Measurements from ENCODE around the gene TCAP.
A peak's percentile ranks its signal among the peaks of the same experiment; 100 is the strongest.

The TCAP gene

DNA sequence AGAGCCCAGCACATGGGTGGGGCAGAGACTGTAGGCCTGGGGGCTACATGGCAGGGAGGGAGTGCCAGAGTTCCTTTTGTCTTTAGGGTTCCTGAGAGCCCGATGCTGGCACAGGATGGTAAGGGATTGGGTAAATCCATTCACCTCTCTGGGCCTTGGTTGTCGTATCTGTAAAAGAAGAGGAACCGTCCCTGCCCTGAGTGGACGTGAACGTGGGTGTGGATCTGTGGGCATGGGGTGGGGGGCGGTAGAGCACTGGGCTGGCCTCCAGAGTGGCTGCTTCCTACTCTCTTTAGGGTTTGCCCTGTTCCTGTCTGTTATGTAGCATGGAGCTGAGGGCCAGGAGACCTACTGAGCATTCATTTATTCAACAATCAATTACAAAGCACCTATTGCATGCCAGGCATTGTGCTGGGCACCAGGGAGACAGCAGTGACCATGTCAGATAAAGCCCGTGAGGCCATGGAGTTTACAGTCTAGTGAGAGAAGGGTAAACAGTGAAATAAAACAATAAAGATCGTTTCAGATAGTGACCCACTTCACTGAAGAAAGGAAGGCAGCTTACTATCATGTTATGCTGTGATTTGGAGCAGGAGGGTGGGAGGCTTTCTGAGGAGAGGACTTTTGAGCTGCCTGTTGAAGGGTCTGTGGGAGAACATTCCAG is 13.1 kb upstream of the TCAP start:
- no peak for DNase-seq

DNA sequence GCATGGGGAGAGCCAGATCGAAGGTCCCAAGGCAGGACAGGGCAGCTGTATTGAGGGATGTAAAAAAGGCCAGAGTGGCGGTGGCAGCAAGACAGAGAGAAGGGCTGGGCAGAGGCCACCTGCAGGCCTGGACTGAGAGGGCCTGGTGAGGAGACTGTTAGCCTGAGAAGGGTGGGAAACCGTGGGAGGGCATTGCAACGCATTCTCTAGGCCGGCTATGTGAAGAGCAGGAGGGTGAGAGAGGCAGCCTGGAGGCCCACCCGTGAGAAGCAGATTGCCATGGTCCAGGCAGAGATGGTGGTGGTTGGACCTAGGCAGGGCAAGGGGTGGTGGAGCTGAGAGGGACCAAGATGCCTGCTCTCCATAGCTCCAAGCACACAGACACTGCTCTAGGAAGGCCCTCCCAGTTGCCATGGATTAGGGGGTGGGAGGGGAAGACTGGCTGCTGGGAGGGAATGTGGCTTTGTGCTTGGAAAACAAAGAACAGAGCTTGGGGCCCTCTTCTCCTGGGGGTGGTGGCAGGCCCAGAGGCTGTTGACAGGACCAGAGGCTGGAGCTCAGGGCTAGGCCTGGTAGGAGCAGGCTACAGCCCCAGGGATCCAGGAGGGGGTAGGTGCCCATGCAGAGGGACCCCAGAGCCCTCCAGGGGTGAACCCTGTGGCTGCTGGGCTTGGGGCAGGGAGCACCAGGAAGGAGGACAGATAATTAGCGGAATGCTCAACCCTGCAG is 12.4 kb upstream of the TCAP start:
- DNase-seq: no peak

DNA sequence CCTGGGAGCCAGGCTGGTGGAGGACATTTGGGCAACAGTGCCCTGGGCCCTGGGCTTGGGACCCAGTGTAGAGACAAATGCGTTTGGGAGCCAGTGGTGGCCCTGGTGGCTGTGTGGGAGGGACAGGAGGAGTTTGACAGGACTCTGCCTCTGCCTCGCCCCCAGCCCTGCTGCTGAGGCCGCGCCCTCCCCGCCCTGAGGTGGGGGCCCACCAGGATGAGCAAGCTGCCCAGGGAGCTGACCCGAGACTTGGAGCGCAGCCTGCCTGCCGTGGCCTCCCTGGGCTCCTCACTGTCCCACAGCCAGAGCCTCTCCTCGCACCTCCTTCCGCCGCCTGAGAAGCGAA is 11.9 kb upstream of the TCAP start:
- DNase-seq: no peak

DNA sequence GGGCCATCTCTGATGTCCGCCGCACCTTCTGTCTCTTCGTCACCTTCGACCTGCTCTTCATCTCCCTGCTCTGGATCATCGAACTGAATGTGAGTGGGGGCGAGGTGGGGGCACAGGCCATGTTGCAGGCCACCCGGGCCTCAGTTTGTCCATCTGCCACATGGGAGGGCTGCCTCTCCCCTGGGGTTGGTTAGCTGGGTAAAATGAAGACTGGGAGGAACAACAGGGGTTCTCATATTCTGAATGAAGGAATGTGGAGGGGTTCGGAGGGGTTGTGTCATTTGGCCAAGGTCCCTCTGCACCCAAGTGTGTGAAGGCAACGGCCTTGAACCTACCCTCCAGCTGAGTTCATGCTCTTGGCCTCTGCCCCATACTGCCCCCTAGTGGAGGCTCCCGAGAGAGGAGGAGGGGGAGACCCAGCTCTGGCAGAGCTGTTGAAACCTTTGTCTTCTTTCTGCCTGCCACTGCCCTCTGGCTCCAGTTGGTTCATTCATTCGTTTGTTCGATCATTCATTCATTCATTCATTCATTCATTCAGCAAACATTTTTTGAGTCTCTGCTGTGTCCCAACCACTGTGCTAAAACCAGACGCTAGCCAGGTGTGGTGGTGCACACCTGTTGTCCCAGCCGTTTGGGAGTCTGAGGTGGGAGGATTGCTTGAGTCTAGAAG is 11.4 kb upstream of the TCAP start:
- DNase-seq: peak; percentile 88

DNA sequence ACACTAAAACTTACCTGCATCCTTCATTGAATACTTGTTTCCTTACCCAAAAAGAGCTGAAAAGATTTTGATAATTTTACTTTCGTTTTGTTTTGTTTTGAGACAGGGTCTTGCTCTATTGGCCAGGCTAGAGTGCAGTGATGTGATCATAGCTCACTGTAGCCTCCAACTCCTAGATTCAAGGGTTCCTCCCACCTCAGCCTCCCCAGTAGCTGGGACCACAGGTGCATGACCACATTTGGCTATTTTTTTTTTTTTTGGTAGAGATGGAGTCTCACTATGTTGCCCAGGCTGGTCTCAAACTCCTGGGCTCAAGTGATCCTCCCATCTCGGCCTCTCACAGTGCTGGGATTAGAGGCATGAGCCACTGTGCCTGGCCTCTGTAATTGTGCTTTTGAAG is 10.0 kb upstream of the TCAP start:
- DNase-seq: no peak

DNA sequence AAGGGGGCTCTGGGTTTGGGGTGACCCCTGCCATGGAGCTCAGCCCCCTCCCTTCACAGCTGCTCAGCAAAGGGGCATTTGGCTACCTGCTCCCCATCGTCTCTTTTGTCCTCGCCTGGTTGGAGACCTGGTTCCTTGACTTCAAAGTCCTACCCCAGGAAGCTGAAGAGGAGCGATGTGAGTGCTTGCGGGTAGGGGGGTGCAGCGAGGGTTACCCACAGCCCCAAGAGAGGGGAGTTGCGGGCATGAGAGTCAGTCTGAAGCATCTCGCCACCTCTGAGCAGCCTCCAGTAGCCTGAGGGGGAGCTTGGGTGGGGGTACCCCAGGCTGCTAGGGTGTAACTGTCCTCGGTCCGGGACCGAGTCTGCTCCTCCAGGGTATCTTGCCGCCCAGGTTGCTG is 6.8 kb upstream of the TCAP start:
- no peak for DNase-seq

DNA sequence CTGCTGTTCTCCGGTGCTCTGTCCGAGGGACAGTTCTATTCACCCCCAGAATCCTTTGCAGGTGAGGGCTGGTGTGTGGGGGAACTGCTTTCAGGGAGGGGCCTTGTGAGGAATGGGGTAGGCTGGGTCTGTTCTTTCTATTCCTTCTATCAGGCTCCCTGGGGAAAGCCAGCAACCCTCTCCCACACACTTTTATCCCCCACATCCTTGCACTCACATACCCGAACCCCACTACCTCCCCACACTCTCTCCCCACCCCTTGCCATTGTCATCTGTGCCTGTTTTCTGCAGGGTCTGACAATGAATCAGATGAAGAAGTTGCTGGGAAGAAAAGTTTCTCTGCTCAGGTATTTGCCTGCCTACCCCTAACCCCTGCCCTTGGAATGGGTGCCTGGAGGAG is 6.4 kb upstream of the TCAP start:
- DNase-seq: no peak

DNA sequence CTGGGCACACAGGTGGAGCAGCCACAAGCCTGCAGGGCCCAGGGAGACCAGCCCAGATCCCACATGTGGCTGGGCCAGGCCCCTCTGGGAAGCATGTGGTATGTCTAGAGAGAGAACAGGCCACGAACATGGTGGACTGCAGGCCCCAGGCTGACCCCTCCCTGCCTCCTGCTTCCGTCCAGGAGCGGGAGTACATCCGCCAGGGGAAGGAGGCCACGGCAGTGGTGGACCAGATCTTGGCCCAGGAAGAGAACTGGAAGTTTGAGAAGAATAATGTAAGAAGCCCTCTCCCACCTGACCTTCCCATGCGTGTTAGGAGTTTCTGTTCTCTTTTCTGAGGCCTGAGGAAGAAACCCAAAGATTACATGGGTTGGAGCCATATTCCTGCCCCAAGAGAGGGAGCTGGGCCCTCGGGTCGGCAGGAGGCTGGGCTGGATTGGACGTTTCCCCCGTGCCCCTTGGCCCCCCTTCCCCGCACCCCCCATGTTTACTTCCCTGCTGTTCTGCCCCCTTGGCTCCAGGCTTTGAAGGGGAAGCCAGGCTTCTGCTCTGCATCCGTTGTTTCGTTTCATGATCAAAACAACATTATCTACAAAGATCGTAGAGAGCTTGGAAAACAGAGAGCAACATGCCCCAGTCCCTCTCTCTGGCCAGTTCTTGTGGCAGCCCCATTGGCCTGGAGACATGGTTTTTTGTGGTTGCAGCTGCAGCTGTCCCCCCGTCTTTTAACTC is 5.7 kb upstream of the TCAP start:
- DNase-seq: no peak

DNA sequence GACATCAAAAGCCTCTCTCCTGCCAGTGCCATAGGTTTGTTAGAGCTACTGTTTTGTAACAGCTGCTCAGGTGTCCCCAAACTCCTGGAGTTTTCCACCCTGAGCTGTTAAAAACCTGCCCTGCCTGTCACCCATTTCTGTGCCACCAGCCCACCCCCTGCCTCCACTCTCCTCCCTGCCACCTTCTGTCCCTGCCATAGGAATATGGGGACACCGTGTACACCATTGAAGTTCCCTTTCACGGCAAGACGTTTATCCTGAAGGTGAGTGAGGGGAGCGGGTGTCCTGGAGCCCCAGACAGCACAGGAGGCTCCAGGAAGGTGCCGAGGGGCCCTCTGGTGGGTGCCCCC is 5.2 kb upstream of the TCAP start:
- no peak for DNase-seq

DNA sequence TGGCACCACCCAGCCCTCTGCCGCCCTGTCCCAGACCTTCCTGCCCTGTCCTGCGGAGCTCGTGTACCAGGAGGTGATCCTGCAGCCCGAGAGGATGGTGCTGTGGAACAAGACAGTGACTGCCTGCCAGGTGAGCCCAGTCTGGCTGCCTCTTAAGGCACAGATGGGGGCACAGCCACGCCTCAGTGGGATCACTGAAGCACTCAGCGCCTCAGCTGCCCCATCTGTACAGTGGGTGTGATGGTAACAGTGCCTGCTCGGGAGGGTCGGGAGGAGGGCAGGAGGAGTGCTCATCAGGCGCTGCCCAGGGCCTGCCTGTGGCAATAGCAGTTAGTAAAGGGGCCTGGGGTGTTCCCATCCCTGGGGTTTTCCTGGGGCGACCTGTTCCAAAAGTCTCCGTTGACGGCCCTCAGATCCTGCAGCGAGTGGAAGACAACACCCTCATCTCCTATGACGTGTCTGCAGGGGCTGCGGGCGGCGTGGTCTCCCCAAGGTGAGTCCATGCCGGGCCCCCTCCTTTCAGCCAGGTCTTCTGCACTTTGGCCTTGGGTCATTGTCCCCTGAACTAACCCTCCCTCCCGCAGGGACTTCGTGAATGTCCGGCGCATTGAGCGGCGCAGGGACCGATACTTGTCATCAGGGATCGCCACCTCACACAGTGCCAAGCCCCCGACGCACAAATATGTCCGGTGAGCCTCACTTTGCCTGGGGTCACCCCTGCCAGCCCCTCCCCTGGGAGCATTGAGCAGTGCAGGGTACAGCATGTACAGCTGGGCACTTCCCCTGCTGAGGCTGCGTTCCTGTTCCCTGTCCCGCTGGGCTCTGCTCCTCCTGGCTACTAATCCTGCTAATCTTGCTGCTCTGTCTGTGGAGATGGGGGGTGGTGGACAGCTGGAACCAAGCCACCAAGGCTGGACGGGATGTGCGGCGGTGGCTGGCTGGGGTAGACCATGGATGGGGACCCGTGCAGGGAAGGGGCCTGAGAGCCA is 4.5 kb upstream of the TCAP start:
- no peak for DNase-seq

DNA sequence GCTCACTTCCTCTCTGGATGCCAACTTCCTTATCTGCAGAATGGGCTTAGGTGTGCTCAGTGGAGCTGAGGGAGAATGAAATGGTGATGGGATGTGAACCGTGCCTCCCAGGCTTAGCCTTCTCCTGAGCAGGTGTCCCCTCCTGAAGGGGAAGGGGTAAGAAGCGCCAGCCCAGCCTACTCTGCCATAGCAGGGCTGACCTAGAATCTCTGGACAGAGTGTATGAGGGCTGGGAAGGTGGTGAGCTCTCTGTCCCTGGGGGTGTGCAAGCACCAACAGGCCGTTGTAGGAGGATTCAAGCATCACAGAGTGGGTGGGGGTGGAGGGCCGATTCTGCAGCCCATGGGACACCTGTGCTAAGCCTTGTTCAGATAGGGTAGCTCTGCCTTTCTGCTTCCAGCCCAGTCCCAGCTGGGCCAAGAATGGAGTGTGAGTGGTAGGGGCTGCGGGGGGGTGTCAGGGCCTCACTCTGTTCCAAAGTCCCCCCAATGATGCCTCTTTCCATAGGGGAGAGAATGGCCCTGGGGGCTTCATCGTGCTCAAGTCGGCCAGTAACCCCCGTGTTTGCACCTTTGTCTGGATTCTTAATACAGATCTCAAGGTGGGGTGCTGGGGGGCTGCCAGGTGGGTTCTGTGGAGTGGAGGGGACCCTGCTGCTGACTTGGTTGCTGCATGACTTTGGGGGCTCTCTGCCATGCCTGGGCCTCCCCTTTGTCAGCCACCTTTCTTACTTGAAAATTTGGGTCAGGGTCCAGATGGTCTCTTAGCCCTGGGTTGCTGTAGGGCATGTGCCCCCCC is 3.2 kb upstream of the TCAP start:
- DNase-seq: no peak

DNA sequence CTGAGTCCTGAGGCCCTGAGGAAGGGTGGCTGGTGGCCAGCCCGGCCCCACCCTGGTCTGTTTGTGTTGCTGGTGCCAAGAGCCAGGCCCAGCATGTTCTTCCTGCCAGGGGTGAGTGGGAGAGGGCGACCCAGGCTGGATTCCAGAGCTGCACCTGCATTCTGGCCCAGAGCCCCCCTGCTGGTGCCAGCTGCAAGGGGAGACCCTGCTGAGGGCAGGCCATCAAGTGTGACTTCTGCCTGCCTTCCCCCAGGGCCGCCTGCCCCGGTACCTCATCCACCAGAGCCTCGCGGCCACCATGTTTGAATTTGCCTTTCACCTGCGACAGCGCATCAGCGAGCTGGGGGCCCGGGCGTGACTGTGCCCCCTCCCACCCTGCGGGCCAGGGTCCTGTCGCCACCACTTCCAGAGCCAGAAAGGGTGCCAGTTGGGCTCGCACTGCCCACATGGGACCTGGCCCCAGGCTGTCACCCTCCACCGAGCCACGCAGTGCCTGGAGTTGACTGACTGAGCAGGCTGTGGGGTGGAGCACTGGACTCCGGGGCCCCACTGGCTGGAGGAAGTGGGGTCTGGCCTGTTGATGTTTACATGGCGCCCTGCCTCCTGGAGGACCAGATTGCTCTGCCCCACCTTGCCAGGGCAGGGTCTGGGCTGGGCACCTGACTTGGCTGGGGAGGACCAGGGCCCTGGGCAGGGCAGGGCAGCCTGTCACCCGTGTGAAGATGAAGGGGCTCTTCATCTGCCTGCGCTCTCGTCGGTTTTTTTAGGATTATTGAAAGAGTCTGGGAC is 2.4 kb upstream of the TCAP start:
- no peak for DNase-seq

DNA sequence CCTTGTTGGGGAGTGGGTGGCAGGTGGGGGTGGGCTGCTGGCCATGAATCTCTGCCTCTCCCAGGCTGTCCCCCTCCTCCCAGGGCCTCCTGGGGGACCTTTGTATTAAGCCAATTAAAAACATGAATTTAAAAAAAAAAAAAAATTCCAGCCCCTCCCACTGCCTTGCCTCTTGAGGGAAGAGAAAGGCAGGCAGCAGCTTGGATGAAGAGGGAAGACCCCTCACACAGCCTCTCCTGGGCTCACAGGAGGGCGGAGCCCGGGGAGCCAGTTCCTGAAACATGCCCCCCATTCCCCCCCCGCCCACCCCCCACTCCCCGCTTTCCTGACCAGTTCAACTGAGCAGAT is 1.8 kb upstream of the TCAP start:
- no peak for DNase-seq

DNA sequence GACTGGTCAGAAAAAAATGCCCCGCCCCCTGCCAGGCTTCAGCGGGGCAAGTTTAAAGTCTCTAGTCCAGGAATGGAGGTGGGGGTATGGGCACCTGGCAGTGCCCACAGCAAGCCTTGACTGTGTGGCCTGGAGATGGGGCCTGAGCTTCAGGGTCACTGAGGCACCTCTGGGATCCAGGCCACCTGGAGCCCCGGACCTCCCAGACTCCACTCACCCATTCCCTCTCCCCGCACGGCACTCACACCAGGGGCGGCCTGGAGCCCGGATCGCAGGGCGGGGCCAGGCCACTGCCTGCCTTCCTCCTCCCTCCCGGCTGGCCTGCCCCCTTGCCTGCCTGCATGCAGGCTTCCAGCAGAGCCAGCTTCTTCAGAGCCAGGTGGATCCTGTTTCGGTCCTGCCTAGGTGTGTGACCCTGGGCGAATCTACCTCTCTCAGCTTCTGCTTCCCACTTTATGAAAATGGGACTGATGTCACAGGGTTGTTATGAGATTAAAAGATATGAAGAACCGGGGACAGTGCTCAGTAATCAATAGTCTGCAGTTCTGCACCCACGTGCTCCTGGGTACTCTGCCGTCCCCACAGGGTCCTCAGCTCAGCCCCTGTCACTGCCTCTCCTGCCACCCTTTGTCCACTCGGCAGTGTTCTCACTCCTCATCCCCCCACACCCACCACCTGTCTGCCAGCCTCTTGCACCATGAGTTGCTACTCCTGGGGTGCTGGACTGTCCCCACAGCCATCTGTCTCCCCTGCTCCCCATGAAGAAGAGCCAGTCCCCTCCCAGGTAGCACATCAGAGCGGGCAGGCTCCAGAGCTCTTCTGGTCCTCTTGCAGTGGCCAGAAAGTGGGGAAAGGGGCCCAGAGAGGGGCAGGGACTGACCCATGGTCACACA is 1.2 kb upstream of the TCAP start:
- DNase-seq: no peak

DNA sequence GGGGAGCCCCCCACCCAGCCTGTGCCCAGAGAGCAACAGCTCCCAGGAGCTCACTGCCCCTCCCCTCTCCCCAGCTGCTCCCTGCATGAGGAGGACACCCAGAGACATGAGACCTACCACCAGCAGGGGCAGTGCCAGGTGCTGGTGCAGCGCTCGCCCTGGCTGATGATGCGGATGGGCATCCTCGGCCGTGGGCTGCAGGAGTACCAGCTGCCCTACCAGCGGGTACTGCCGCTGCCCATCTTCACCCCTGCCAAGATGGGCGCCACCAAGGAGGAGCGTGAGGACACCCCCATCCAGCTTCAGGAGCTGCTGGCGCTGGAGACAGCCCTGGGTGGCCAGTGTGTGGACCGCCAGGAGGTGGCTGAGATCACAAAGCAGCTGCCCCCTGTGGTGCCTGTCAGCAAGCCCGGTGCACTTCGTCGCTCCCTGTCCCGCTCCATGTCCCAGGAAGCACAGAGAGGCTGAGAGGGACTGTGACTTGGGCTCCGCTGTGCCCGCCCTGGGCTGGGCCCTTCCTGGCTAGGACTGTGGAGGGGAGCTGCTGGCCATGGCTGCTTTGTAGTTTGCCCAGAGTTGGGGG is 584 bp downstream of the TCAP start:
- no peak for DNase-seq

DNA sequence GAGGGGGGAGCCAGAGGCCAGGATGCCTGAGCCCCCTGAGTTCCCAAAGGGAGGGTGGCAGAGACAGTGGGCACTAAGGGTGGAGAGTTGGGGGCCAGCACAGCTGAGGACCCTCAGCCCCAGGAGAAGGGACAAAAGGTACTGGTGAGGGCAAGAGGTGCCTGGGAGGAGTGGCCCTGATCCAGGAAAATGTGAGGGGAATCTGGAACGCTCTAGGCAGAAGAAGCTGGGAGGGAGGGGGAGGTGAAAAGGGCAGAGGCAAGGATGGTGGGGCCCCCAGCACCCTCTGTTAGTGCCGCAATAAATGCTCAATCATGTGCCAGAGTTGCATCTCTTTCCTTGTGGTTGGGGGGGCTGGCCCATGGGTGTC is 1.1 kb downstream of the TCAP start:
- DNase-seq: no peak

DNA sequence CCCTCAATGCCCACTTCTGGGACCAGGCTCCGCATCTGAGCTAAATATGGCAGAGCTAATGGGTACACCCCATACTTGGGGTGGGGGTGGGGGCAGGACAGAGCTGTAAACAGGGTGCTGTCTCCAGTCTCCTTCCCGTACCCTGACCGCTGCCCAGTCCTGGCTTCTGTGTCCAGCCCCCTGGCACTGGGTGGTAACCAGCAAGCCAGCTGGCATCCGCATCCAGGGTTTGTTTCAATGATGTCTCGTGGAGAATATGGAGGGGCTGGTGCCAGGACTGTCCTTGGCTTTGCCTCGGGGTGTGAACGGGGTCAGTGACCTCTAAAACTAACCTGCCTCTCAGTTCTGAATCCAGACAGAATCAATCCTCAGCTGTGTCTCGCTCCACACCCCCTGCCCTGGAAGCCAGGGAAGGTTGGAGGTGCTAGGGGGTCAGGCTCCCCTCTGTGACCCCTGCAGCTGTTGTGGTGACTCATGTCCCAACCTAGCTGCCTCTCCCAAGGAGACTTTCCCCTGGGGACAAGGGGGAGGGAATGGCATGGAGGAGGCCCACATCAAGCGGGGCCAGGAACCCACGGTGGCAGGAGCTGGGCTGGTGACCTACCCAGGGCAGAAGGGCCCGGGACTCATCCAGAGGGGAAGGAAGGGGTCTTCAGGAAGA is 1.6 kb downstream of the TCAP start:
- no peak for DNase-seq

DNA sequence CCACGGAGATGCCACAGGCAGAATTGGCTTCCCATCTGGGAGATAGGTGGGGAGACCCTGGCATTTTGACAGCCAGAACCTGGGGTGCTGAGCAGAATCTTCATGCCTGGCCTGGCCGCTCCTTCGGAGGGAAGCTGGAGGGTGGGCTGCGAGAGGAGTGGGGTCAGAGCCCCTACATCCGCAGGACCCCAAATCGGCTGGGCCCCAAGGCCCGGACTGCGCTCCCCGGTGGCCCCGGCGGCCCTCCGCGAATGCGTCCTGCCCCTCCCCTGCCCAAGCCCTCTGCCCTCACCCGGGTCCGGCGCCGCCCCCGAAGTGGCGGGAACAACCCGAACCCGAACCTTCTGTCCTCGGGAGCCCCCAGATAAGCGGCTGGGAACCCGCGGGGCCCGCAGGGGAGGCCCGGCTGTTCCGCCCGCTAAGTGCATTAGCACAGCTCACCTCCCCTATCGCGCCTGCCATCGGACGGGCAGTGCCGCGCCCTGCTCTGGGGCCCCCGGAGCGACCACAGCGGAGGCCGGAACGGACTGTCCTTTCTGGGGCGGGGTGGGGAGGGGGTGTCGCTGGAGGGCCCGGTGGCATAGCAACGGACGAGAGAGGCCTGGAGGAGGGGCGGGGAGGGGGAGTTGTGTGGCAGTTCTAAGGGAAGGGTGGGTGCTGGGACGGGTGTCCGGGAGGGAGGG is 2.3 kb downstream of the TCAP start:
- peak; percentile 35 for DNase-seq

Data from stimulated activated CD4-positive, alpha-beta T cell treated with anti-CD3 and anti-CD28 coated beads, Interleukin-15, amount 100 ng/mL, for 24 hours (primary cell).